NK-92 treated with Interleukin-12 subunit alpha and Interleukin-12 subunit beta, amount 100 ng/mL, for 24 hours (cell line): Measurements from ENCODE around the gene ANKRD36C.
"Not testable (repeated sequence)": the region's sequence is repeated elsewhere in the genome, so short reads cannot be mapped to it uniquely, and the experiment has no call there.

Source experiments
- DNase-seq: peaks from one replicate; lab custom pipeline; 2025; lab: John Stamatoyannopoulos, UW

Gene ANKRD36C

DNA sequence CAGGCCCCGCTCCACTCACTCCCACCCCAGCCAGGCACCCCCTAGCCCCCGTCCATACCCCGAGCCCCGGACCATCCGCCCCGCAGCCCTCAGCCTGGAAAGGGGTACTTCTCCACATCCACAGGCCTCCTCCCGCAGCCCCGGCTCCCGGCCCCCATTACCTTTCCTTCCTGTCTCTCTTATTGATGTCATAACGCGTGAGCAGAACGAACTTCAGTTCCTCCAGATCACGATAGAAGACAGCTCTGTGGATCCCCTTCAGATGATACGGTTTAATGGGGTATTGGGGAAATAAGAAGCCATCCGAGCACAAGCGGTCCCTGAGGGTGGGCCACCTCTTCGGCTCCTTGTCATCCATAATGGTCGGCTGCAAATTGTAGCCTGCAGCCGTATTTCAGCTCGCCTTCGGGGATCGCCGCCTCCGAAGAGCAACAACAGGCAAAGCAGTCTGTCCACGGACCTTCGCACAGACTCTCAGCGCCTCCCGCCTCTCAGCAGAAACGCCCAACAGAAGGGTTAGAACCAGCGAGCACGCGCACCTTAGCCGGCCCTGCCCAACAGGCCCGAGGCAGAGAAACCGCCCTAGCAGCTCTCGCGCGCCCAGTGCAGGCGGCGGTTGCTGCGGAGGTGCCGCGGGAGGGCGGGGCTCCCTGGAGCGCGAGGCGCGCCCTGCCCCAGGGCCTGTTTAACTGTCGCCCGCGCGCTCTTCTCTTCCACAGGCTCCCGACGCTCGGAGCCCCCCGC is at the start of gene ANKRD36C:
ANKRD36C (minus strand) TSS at position 474 of the 744 bp plus-strand sequence; CDS start at position 358, 116 bp downstream.
- DNase-seq: not testable (repeated sequence)

GRCh38 chr2:96035554-96035953 is 43.9 kb upstream of the ANKRD36C start:
- DNase-seq: not testable (repeated sequence)

GRCh38 chr2:96034792-96035191 is 43.2 kb upstream of the ANKRD36C start, which contains the start of gene GPAT2:
Gene GPAT2 (minus strand): TSS chr2:96034916. CDS start chr2:96032359, 2,557 bp downstream.
- not testable (repeated sequence) for DNase-seq

GRCh38 chr2:96033997-96034396 is 42.4 kb upstream of the ANKRD36C start:
- DNase-seq: not testable (repeated sequence)

DNA sequence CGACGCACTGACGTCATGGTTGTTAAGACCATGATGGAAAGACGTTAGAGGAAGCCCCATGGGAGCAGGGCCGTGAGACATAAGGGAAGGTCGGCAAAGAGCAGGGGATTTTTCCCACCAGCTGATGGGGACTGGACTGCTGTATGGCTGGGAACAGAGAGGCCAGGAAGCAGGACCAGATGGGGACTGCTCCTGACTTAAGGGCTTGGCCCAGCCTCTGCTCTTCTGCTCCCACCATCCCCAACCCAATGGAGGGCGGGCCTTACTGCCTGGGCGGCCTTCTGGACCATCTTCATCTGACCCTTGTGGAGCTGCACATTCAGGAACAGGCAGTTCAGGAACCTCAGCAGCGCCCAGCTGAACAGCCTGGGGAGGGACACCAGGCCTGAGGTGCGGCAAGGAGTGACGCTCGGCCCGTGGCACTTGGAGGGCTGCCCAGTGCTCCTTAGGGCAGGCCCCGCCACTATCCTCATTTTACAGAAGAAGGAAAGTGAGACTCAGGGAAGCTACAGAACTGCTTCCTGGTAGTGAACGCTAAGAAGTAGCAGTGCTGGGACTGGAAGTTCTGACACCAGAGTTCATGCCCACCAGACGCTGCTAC is 36.2 kb upstream of the ANKRD36C start:
- not testable (repeated sequence) for DNase-seq

GRCh38 chr2:96025755-96026154 is 34.1 kb upstream of the ANKRD36C start:
- DNase-seq: not testable (repeated sequence)

DNA sequence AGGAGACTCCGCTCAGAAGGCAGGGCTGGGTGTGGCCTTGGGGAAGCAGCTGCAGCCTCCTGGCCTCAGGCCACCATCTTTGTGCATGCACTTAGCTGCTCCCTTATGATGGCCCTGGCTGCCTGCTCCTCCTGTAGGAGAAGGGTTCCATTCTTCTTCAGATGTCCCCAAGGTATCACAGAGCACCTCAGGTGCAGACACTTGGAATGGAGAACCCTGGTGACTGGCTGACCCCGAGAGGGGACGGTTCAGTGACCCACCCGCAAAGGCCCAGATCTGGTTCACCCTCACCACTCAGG is 33.5 kb upstream of the ANKRD36C start:
- no peak for DNase-seq

GRCh38 chr2:96024336-96025193 is 32.9 kb upstream of the ANKRD36C start:
- DNase-seq: no peak

DNA sequence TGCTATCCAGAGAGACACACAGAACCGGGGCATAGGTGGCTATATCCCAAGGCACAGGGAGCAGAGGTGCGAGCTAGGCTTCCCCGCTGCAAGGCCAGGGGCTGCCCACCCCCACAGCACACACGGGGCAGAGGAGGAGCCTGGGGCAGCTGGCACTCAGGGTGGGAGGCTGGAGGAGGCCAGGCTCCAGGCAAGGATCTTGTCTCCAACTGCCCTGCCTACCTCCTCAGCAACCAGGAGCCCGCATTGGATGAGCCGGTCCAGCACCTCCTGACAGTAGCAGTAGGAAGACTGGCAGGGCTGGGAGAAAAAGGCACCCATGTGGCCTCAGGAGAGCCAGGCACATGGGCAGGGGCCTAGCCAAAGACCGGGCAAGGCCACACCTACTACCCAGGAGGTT is 32.1 kb upstream of the ANKRD36C start:
- not testable (repeated sequence) for DNase-seq

GRCh38 chr2:96022701-96023447 is 31.2 kb upstream of the ANKRD36C start:
- DNase-seq: not testable (repeated sequence)

GRCh38 chr2:96022126-96022525 is 30.5 kb upstream of the ANKRD36C start:
- not testable (repeated sequence) for DNase-seq

DNA sequence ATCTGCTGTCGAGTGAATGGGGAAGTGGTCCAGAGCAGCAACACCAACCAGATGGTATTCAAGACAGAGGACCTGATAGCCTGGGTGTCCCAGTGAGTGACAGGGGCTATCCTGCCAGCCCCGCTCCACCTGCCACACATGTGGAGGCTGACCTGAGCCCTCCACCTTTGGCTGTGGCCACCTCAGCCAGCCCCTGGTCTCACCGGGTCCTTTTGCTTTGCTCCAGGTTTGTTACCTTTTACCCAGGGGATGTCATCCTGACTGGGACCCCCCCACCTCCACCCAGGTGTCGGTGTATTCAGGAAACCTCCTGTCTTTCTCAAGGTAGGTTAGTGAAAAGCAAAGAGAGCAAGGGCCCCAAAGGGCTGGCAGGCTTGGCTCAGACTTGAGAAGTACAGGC is 29.5 kb upstream of the ANKRD36C start:
- not testable (repeated sequence) for DNase-seq

- not testable (repeated sequence) for DNase-seq
These were observed 28.4 kb upstream of the ANKRD36C start for GRCh38 chr2:96019909-96020590.

- not testable (repeated sequence) for DNase-seq
These were observed 24.7 kb upstream of the ANKRD36C start for GRCh38 chr2:96016321-96016720.

GRCh38 chr2:96012792-96013264 is 21.2 kb upstream of the ANKRD36C start:
- not testable (repeated sequence) for DNase-seq

GRCh38 chr2:96012086-96012791 is 20.6 kb upstream of the ANKRD36C start:
- not testable (repeated sequence) for DNase-seq

- DNase-seq: not testable (repeated sequence)
These were observed 19.5 kb upstream of the ANKRD36C start for GRCh38 chr2:96011129-96011455.

GRCh38 chr2:96010320-96011128 is 18.9 kb upstream of the ANKRD36C start:
- DNase-seq: not testable (repeated sequence)

DNA sequence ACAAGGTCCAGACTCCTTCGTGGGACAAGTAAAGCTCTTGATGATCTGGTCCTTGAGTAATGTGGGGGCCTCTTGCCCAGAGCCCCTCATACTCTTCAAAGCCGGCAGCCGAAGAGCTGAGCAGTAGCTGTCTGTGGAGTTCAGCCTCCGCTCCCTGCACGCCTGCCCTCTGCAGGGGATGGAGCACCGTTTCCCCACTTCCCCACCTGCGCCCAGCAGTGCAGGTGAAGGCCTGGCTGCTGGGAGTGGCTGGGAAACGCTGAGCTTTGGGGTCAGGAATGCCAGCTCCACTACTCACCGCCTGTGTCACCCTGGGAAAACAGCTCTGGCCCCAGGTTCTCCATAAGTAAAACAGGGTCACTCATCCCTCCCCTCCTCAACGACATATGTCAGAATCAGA is 18.2 kb upstream of the ANKRD36C start:
- DNase-seq: not testable (repeated sequence)

DNA sequence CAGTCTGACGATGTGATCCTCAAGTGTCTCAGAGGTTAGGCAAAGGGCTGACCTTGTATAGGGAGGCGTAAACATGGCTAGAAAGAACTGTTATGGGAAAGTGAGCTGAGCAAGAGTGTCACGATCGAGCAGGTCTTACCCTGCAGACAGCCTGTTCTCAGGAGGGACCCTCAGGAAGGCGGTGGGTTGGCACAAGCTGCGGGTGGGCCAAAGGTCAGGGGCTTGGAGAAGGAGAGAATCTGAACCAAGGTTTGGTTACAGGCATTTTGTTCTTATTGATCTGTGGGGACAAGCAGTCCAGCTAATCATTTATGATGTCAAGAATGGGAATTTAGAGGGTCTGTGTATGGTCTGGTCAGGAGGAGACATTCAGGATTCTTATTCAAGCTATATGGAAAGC is 16.4 kb upstream of the ANKRD36C start:
- DNase-seq: not testable (repeated sequence)
